K562 treated with DMSO at 1 percent for 12 hours (cell line): ENCODE results near the gene ILK. TPM values are rescaled to one million over a fixed set of nuclear protein-coding genes. Genes with fewer than 3 reads are reported as not detected.

ENCODE experiments used
- total RNA-seq: library from RNA; unstranded; fragments of 300-600 nt; gene quantifications from 2 replicates; pipeline ENCODE4 v1.2.3, GENCODE V29; 2022; ENCODE audit not compliant: insufficient read depth

ILK gene
- total RNA-seq: 92.3 and 120 TPM in 2 replicates

DNA sequence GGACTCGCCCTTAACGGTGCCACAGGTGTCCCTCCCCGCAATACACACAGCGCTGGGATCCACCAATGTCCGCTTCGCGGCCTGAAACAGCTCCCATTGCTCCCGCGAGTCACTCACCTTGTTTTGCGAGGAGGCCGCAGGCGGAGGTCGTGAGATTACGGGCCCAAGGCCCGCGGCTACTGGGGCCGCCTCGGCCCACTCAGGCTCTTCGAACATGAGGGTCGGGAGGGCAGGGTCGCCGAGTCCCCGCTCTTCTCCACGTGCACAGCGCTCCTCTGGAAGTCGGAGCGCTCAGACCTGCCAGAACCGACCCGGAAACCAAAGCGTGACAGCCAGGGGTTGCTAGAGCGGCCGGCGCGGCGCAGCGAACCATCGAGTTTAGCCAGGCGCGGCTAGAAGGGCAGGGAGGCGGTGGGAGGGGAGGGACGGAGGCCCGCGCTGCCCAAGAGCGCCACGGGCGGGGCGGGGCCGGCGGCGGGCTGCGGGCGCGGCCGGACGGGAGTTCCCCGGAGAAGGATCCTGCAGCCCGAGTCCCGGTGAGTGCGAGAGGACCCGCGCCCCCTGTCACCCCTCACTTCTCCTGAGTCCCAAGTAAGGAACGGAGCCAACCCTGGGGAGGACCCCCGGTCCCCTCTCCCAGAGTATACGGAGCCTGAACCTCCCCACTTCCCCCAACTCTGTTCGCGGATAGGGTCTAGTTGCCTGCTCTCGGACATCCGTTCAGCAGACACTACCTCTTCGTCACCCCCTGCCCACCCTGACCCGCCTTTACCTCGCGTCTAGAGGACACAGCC, at the start of gene ILK, which contains the start of gene RRP8:
Gene ILK, plus strand, starts transcription at position 488 of the 794 bp plus-strand sequence. CDS start 498 bp downstream, outside the sequence.
Gene RRP8, minus strand, starts transcription at position 330 of the 794 bp plus-strand sequence. Its CDS starts 114 bp downstream, at position 216.

DNA sequence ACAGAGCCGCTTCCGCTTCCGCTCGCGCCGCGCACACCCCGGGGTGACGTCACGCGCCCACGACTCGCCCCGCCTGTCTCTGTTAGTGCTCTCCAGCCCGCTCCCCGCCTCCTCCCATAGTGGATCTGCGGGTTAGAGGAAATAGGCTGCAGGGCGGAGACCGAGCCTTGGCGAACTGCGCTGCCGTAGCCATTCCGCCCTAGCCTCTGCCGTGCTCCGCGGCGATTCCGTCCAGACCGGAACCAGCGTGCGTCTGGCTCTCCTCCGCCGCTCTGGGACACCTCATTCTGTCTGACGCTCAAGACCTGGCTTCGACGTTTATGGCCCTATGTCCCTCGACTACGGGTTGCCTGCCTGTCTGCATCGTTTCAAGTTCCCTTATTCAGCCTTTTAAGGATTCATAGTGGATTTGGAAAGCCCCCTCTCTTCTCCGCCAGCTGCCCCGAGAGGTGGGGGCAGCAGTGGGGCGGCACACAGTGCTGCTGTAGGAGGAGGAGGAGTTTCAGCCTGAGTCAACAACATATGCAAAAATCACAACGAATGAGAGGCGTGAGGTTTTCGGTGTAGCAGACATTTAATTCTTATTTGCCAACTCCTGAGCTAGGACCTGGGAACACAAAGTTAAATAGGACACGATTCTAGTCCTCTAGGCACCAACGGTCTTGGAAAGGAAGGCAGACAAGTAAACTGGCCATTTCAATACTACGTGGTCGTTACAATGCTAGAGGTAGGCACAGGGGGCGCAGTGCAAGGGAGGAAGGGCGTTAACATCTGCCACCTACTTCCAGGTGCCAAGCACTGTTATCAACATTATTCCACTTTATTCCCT, 8.9 kb downstream of the ILK start, which contains the start of gene TAF10:
Gene TAF10, minus strand, starts transcription at position 4 of the 829 bp plus-strand sequence. CDS start 27 bp downstream, outside the sequence.

DNA sequence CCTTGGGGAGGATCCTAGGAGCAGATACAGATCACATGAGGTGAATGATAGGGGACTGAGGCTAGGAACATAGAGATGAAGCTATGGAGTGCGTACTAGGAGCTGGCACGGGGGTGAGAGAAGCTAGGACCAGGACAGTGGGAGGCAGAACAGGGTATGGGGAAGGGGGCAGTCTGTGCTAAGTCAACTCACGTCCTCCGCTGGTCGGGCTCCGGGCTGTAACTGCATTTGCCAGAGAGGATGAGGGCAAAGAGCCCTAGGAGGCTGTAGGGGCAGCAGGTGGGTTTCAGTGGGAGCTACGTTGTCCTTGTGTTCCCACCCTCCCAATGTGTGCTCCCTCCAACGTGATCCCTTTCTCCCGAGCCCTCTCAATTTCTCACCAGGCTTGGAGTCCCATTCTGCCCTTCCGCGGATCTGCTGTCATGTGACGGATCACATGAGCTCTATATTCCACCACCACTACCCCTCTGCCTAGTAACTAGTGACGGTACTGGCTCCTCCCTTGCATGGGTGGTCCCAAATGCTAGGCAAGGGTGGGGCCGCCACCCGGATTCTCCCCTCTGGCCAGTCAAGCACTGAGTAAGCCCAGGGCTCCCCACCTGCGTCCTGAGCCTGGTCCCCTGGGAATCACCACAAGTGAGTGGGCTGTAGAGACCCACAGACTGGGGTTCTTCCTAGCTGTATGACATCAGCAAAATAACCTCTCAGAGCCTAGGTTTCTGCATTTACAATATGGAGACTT, 15.6 kb downstream of the ILK start, which contains the start of gene TPP1:
Gene TPP1, minus strand, starts transcription at position 419 of the 742 bp plus-strand sequence. Its CDS starts 22 bp downstream, at position 397.

DNA sequence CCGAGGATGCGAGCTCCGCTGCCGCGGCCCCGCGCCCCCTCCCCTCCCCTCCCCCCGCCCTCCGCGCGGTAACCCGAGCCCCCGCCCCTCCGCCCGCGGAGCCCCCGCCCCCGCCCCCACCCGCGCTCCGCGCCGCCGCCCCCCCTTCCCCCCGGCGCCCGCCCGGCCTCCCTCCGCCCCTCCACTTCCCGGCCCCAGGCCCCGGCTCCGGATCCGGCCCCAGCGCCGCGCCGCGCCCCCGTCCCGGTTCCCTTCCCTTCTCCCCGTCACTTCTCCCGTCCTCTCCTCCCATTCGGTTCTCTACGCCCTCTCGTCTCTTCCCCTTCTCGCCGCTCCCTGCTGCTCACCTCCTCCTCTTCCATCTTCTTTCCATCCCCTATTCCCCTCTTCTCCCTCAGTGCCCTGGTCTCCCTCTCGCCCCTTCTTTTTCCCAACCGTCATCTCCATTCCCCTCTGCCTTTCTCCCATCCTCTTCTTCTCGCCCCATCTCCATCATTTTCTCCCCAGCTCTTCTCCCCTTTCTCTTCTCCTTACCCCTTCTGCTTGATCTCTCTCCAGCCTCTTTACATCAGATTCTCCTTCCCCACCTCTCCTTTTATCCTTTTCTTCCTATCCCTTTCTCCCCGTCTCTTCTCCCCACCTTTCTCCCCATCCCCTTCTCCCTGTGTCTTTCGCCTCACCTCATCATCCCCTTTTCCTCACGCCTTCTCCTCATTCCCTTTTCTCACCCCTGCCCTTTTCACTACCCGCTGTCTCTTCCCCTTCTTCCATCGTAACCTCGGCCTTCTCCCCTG, 52.4 kb downstream of the ILK start, which contains the start of gene DCHS1:
Gene DCHS1, minus strand, starts transcription at position 20 of the 794 bp plus-strand sequence. CDS start 14,196 bp downstream, outside the sequence.

Other genes with a start within 250 kb of the ILK start
- gene SMPD1, start 213.3 kb upstream of the ILK start, total RNA-seq: 39.3 and 61.0 TPM in 2 replicates
- 1.1 and 1.9 TPM in 2 replicates for gene APBB1, start 184.7 kb upstream of the ILK start, total RNA-seq
- gene HPX, start 162.8 kb upstream of the ILK start, total RNA-seq: not detected in 2 replicates
- 6.8 and 16.3 TPM in 2 replicates for gene TRIM3, start 129.8 kb upstream of the ILK start, total RNA-seq
- 32.1 and 37.6 TPM in 2 replicates for gene ARFIP2, start 122.4 kb upstream of the ILK start, total RNA-seq
- gene TIMM10B, start 122.3 kb upstream of the ILK start, total RNA-seq: 13.7 and 24.8 TPM in 2 replicates
- gene DNHD1, start 106.5 kb upstream of the ILK start, total RNA-seq: 5.1 and 20.6 TPM in 2 replicates
- 13.3 and 13.5 TPM in 2 replicates for gene RRP8, start 158 bp upstream of the ILK start, total RNA-seq
- gene TAF10, start 8.4 kb downstream of the ILK start, total RNA-seq: 76.1 and 92.9 TPM in 2 replicates
- 44.7 and 168 TPM in 2 replicates for gene TPP1, start 15.6 kb downstream of the ILK start, total RNA-seq
- 0.20 and 0.67 TPM in 2 replicates for gene DCHS1, start 52.0 kb downstream of the ILK start, total RNA-seq
- gene MRPL17, start 79.6 kb downstream of the ILK start, total RNA-seq: 52.5 and 70.2 TPM in 2 replicates
- gene OR2AG2, start 168.2 kb downstream of the ILK start, total RNA-seq: not detected in 2 replicates
- gene OR2AG1, start 179.2 kb downstream of the ILK start, total RNA-seq: not detected in 2 replicates
- 0.17 TPM in 1 of 2 replicates, not detected in the other for gene OR6A2, start 195.9 kb downstream of the ILK start, total RNA-seq
- not detected in 2 replicates for gene OR10A5, start 241.9 kb downstream of the ILK start, total RNA-seq